HepG2 (cell line): ENCODE measurements around the gene STAT6. TPM values are rescaled to one million over a fixed set of nuclear protein-coding genes. Genes with fewer than 3 reads are reported as not detected.

Experiments
- ARNT2 ChIP-seq: sonication (generic); formaldehyde crosslinking; IDR thresholded peaks from 2 replicates; pipeline ENCODE4 v1.8.0; 2022; ENCODE audit warnings: mild to moderate bottlenecking, low read depth, missing genetic modification reagents, moderate library complexity
- DBP ChIP-seq: sonication (generic); formaldehyde crosslinking; IDR thresholded peaks from 2 replicates; pipeline ENCODE4 v1.4.0; 2020; ENCODE audit warnings: missing genetic modification reagents; ENCODE audit errors: not compliant biosample characterization
- TERF1 ChIP-seq: sonication (generic); formaldehyde crosslinking; IDR thresholded peaks from 2 replicates; pipeline ENCODE4 v1.8.0; 2022; ENCODE audit warnings: mild to moderate bottlenecking, missing genetic modification reagents, moderate library complexity
- THYN1 ChIP-seq: sonication (generic); formaldehyde crosslinking; IDR thresholded peaks from 2 replicates; pipeline ENCODE4 v1.8.1; 2023; ENCODE audit warnings: low read depth, mild to moderate bottlenecking, moderate library complexity, missing genetic modification reagents, borderline replicate concordance
- ZEB1 ChIP-seq: IDR thresholded peaks from 2 replicates; pipeline ENCODE4 v1.6.1; 2012; ENCODE audit warnings: mild to moderate bottlenecking, low read depth, inconsistent platforms; ENCODE audit not compliant: insufficient replicate concordance
- ZHX2 ChIP-seq, 2 experiments: sonication (generic) in 1 of 2; formaldehyde crosslinking in 1 of 2; IDR thresholded peaks; 2 replicates each; pipeline versions ENCODE4 v1.6.1 to v1.9.0; 2014 to 2022; ENCODE audit warnings: antibody characterized with exemption in 1 of 2, borderline replicate concordance in 1 of 2, inconsistent platforms in 1 of 2, low read depth in 1 of 2, missing genetic modification reagents in 1 of 2
- ZNF687 ChIP-seq: sonication (generic); formaldehyde crosslinking; IDR thresholded peaks from 2 replicates; pipeline ENCODE4 v1.5.1; 2020; ENCODE audit warnings: mild to moderate bottlenecking, missing genetic modification reagents, moderate library complexity
- polyA plus RNA-seq, 8 experiments: library from polyadenylated mRNA; depleted of rRNA in 3 of 8; stranded (reverse) in 7 of 8; unstranded in 1 of 8; fragments of >200 nt; fragmentation: Illumina TruSeq in 4 of 8; extraction: Trizol in 4 of 8; gene quantifications; 2 replicates each; pipeline versions ENCODE4 v1.2.1 to v1.2.3, GENCODE V29; 2011 to 2016; ENCODE audit warnings: low read depth in 4 of 8, missing spikeins in 1 of 8, mixed read lengths in 1 of 8; ENCODE audit not compliant: insufficient read depth in 1 of 8
- total RNA-seq, 5 experiments: library from RNA; depleted of rRNA; stranded (reverse); fragments of >200 nt; fragmentation: Illumina TruSeq; extraction: Trizol; gene quantifications; 2 replicates each; pipeline ENCODE4 v1.2.3, GENCODE V29; 2016; ENCODE audit warnings: low read depth in 1 of 5

The STAT6 gene
- total and polyA plus RNA-seq, 2 of the 13 experiments (the other 11 are each of a cell fraction or from before 2014, with no cell fraction given), result 28.0 to 62.2 TPM

- TF ChIP-seq ZHX2 (IDR thresholded peaks at IDR 0.05; ENCODE audit: low read depth) (0 out of 2 replicates have a peak, but pooled peaks have one; percentile 47), ZHX2 (CRISPR knock-in tag; IDR thresholded peaks at IDR 0.05; ENCODE audit: borderline replicate concordance) (no peak), ZNF687 (CRISPR knock-in tag) (peak; percentile 93), DBP (CRISPR knock-in tag) (no peak), ZEB1 (no peak), THYN1 (no peak), TERF1 (CRISPR knock-in tag) (no peak), ARNT2 (CRISPR knock-in tag) (peak; percentile 91)
These were observed 32.4 kb downstream of the STAT6 start, which contains the start of gene NEMP1 (continued) for GRCh38 chr12:57078519-57079404.
